GM12874 (cell line): Measurements from ENCODE around the gene UNCX.

Experiments
- CTCF ChIP-seq: IDR thresholded peaks from 2 replicates; pipeline ENCODE4 v1.5.1; 2011; ENCODE audit warnings: low read depth, mild to moderate bottlenecking, control low read depth, low read length, moderate library complexity; ENCODE audit not compliant: insufficient read depth

Gene UNCX

GRCh38 chr7:1256621-1257020 lies 23.9 kb downstream of the UNCX start:
- no peak for TF ChIP-seq CTCF

- no peak for TF ChIP-seq CTCF
Observed at GRCh38 chr7:1257221-1257620, 24.5 kb downstream of the UNCX start.

GRCh38 chr7:1257863-1258262 lies 25.2 kb downstream of the UNCX start:
- no peak for TF ChIP-seq CTCF

DNA sequence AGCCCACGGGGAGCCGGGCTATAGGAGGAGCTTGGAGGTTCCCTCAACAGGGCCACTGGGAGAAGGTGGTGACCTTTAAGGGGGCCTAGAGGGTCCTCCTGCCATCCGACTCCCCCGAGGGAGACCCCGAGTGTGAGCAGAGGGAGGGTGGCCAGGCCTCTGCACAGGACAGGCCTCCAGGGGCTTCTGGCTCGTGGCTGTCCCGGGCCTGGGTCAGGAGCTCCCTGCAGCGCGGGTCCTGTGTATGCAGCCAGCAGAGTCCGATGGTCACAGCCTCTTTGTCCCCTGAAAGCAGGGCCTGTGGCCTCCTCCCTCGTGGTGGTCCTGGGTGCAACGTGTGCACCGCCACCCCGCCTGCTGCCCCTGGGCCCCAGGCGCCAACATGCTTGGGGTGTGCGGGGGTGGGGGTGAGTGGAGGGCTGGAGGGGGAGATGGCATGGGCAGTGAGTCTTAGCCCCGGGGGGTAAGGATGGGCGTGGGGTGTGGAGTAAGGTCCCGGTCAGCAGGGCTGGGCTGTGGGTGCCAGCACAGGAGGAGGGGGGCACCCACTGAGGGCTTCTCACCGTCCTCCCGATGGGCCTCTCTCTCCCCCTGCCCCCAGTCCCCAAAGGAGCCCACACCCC lies 27.1 kb downstream of the UNCX start:
- no peak for TF ChIP-seq CTCF

- no peak for TF ChIP-seq CTCF
Observed at GRCh38 chr7:1260244-1260635, 27.6 kb downstream of the UNCX start.

DNA sequence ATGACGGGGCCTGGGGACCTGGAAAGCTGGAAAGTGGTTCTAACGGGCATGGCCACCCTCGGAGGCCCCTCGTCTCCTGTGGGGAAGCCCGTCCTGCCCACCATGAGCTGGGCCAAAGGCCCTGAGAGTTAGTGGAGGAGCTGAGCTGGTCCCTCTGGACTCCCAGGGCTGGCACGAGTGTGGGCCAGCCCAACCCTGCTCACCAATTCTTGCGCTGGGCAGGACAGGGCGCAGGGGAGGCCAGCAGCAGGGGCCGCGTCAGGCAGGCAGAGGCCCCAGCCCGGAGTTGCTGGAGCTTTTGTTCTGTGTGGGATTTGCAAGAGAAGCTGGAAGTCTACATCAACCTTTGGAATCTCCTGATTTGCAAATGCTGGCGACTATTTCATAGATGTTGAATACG lies 29.8 kb downstream of the UNCX start:
- no peak for TF ChIP-seq CTCF

DNA sequence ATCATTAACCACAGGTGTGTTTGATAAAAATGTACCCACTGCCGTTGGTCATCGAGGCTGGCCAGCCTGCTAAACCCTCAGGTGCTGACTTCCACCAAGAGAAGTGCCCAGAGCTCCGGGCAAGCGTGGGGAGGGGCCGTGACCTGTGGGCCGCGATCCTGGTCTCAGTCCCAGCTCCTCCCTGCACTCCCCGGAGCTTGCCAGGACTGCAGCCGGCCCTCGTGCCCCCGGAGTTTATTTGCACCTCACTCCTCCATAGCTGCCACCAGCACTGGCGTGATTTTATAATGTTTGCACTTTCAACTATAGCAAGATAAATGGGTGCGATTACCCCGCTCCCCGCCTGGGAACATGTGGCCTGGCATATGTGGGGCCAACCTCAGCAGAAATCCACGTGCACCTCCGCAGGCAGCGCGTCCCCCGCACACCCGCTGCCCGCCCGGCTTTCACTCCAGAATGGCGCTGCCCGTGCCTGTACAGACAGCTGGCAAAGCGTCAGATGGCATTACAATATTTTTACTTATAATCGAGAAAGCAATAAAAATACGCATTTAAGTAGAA lies 30.8 kb downstream of the UNCX start:
- no peak for TF ChIP-seq CTCF
